Stimulated activated naive B cell treated with anti-CD40 and anti-IgM and Interleukin-4, amounts not matched to agents 10 μg/mL and 1 μg/mL and 100 μg/mL, for 72 hours (primary cell): ENCODE measurements around the gene SPATA33.
A peak's percentile ranks its signal among the peaks of the same experiment; 100 is the strongest.
"Not testable (repeated sequence)": the region's sequence is repeated elsewhere in the genome, so short reads cannot be mapped to it uniquely, and the experiment has no call there.

Source experiments
- ATAC-seq, 2 donors: fragments of 150-1000 bp; cut with Tn5 transposase; replicated peaks; 2 replicates each; pipeline ENCODE4 v1.10.0; 2021; ENCODE audit warnings: moderate library complexity in 1 of 2
- DNase-seq: peaks from one replicate; pipeline ENCODE4 v3.0.0; 2021
- H3K27ac Mint-ChIP-seq: one replicate; pipeline ENCODE4 v1.8.0; 2022; ENCODE audit warnings: mild to moderate bottlenecking, mixed read lengths
- H3K27me3 Mint-ChIP-seq, 2 donors: one replicate each; pipeline ENCODE4 v1.8.0; 2022; ENCODE audit warnings: mixed read lengths in 2 of 2
- H3K36me3 Mint-ChIP-seq, 2 donors: one replicate each; pipeline ENCODE4 v1.8.0; 2022; ENCODE audit warnings: mixed read lengths in 2 of 2, mild to moderate bottlenecking in 1 of 2
- H3K4me1 Mint-ChIP-seq, 2 donors: one replicate each; pipeline ENCODE4 v1.8.0; 2022; ENCODE audit warnings: mixed read lengths in 2 of 2, mild to moderate bottlenecking in 1 of 2
- H3K4me3 Mint-ChIP-seq, 2 donors: one replicate each; pipeline ENCODE4 v1.8.0; 2022; ENCODE audit warnings: mild to moderate bottlenecking in 2 of 2, mixed read lengths in 2 of 2, moderate library complexity in 1 of 2
- H3K9me3 Mint-ChIP-seq, 2 donors: one replicate each; pipeline ENCODE4 v1.8.0; 2022; ENCODE audit warnings: mixed read lengths in 2 of 2, mild to moderate bottlenecking in 1 of 2

The SPATA33 gene

GRCh38 chr16:89620406-89620841 is 37.2 kb upstream of the SPATA33 start:
- peaks cover 0 to 2% of the 10 kb centered on the region in 2 donors for H3K9me3 Mint-ChIP-seq
- H3K27me3 Mint-ChIP-seq = peaks cover 37 to 51% of the 10 kb centered on the region in 2 donors
- H3K4me1 Mint-ChIP-seq = peaks cover 9 to 10% of the 10 kb centered on the region in 2 donors
- H3K27ac Mint-ChIP-seq = peak overlapping the region; percentile 47
- no peaks in the 10 kb centered on the region for H3K36me3 Mint-ChIP-seq
- H3K4me3 Mint-ChIP-seq = no peak overlapping the region
- DNase-seq (no peak), ATAC-seq (no peak)

- peaks cover 37 to 51% of the 10 kb centered on the region in 2 donors for H3K27me3 Mint-ChIP-seq
- no peak overlapping the region for H3K27ac Mint-ChIP-seq
- H3K4me3 Mint-ChIP-seq = no peak overlapping the region
- no peak for DNase-seq
- ATAC-seq = no peak
- H3K9me3 Mint-ChIP-seq = peaks cover 0 to 2% of the 10 kb centered on the region in 2 donors
- H3K4me1 Mint-ChIP-seq = peaks cover 9% of the 10 kb centered on the region in 2 donors
- no peaks in the 10 kb centered on the region for H3K36me3 Mint-ChIP-seq
Observed at GRCh38 chr16:89621136-89621697, 36.4 kb upstream of the SPATA33 start.

GRCh38 chr16:89621698-89622409 is 35.8 kb upstream of the SPATA33 start:
- H3K4me3 Mint-ChIP-seq = no peak overlapping the region
- DNase-seq (no peak), ATAC-seq (no peak)
- H3K4me1 Mint-ChIP-seq = peaks cover 3 to 4% of the 10 kb centered on the region in 2 donors
- H3K27me3 Mint-ChIP-seq = peaks cover 37 to 51% of the 10 kb centered on the region in 2 donors
- no peaks in the 10 kb centered on the region for H3K36me3 Mint-ChIP-seq
- H3K27ac Mint-ChIP-seq = no peak overlapping the region
- no peaks in the 10 kb centered on the region for H3K9me3 Mint-ChIP-seq

- ATAC-seq (no peak), DNase-seq (no peak)
- Mint-ChIP-seq H3K4me3 (no peak overlapping the region), H3K36me3 (no peaks in the 10 kb centered on the region), H3K27ac (peak overlapping the region; percentile 1), H3K9me3 (no peaks in the 10 kb centered on the region), H3K27me3 (peaks cover 37 to 51% of the 10 kb centered on the region in 2 donors), H3K4me1 (no peaks in the 10 kb centered on the region)
Observed at GRCh38 chr16:89623511-89624261, 34.0 kb upstream of the SPATA33 start.

GRCh38 chr16:89624777-89625761 is 32.6 kb upstream of the SPATA33 start:
- H3K4me3 Mint-ChIP-seq = no peak overlapping the region
- no peak for DNase-seq
- no peak overlapping the region for H3K27ac Mint-ChIP-seq
- H3K36me3 Mint-ChIP-seq = no peaks in the 10 kb centered on the region
- no peaks in the 10 kb centered on the region for H3K4me1 Mint-ChIP-seq
- peaks cover 38 to 54% of the 10 kb centered on the region in 2 donors for H3K27me3 Mint-ChIP-seq
- no peak for ATAC-seq
- H3K9me3 Mint-ChIP-seq = no peaks in the 10 kb centered on the region

- H3K4me3 Mint-ChIP-seq = no peak overlapping the region
- peaks cover 0 to under 1% of the 10 kb centered on the region in 2 donors for H3K9me3 Mint-ChIP-seq
- peaks cover 8 to 13% of the 10 kb centered on the region in 2 donors for H3K27me3 Mint-ChIP-seq
- H3K4me1 Mint-ChIP-seq = no peaks in the 10 kb centered on the region
- DNase-seq = no peak
- peak in 1 of 2 donors; percentile 52 for ATAC-seq
- no peaks in the 10 kb centered on the region for H3K36me3 Mint-ChIP-seq
- H3K27ac Mint-ChIP-seq = peak overlapping the region; percentile 47
Observed at GRCh38 chr16:89629827-89630610, 27.6 kb upstream of the SPATA33 start.

- Mint-ChIP-seq H3K4me3 (no peak overlapping the region), H3K4me1 (no peaks in the 10 kb centered on the region), H3K9me3 (peaks cover 0 to 1% of the 10 kb centered on the region in 2 donors), H3K36me3 (no peaks in the 10 kb centered on the region), H3K27ac (no peak overlapping the region), H3K27me3 (peaks cover 10 to 14% of the 10 kb centered on the region in 2 donors)
- DNase-seq (no peak), ATAC-seq (no peak)
Observed at GRCh38 chr16:89633064-89633631, 24.5 kb upstream of the SPATA33 start.

GRCh38 chr16:89634463-89635385 is 22.9 kb upstream of the SPATA33 start:
- peaks cover 7 to 14% of the 10 kb centered on the region in 2 donors for H3K27me3 Mint-ChIP-seq
- H3K36me3 Mint-ChIP-seq, H3K27ac Mint-ChIP-seq, H3K4me3 Mint-ChIP-seq, H3K9me3 Mint-ChIP-seq, H3K4me1 Mint-ChIP-seq, DNase-seq: not testable (repeated sequence)
- peak in 1 of 2 donors; percentile 28 for ATAC-seq

- Mint-ChIP-seq H3K9me3 (peaks cover 0 to 1% of the 10 kb centered on the region in 2 donors), H3K27ac (no peak overlapping the region), H3K36me3 (no peaks in the 10 kb centered on the region), H3K4me3 (no peak overlapping the region), H3K27me3 (peaks cover 0 to 10% of the 10 kb centered on the region in 2 donors), H3K4me1 (peaks cover 6 to 12% of the 10 kb centered on the region in 2 donors)
- no peak for ATAC-seq
- DNase-seq = no peak
Observed at GRCh38 chr16:89636663-89637062, 21.0 kb upstream of the SPATA33 start.

GRCh38 chr16:89637379-89637778 is 20.3 kb upstream of the SPATA33 start:
- ATAC-seq = no peak
- H3K27me3 Mint-ChIP-seq = peaks cover 0 to 10% of the 10 kb centered on the region in 2 donors
- no peaks in the 10 kb centered on the region for H3K36me3 Mint-ChIP-seq
- H3K4me1 Mint-ChIP-seq = peaks cover 6 to 16% of the 10 kb centered on the region in 2 donors
- H3K4me3 Mint-ChIP-seq = no peak overlapping the region
- H3K27ac Mint-ChIP-seq = no peak overlapping the region
- peaks cover 0 to 1% of the 10 kb centered on the region in 2 donors for H3K9me3 Mint-ChIP-seq
- DNase-seq = no peak

GRCh38 chr16:89638455-89638854 is 19.2 kb upstream of the SPATA33 start:
- Mint-ChIP-seq H3K9me3 (peaks cover 0 to 1% of the 10 kb centered on the region in 2 donors), H3K27me3 (peaks cover 0 to 9% of the 10 kb centered on the region in 2 donors), H3K27ac (no peak overlapping the region), H3K36me3 (peaks cover 2% of the 10 kb centered on the region in 2 donors), H3K4me3 (no peak overlapping the region), H3K4me1 (peaks cover 6 to 16% of the 10 kb centered on the region in 2 donors)
- no peak for ATAC-seq
- no peak for DNase-seq

GRCh38 chr16:89639385-89639784 is 18.3 kb upstream of the SPATA33 start:
- peaks cover 0 to 1% of the 10 kb centered on the region in 2 donors for H3K9me3 Mint-ChIP-seq
- ATAC-seq = no peak

More at GRCh38 chr16:89639385-89639784, 18.3 kb upstream of the SPATA33 start:
- Mint-ChIP-seq H3K27me3 (peaks cover 0 to 6% of the 10 kb centered on the region in 2 donors), H3K27ac (no peak overlapping the region), H3K4me1 (peaks cover 6 to 16% of the 10 kb centered on the region in 2 donors), H3K4me3 (no peak overlapping the region), H3K36me3 (peaks cover 2 to 6% of the 10 kb centered on the region in 2 donors)
- no peak for DNase-seq
